GM20000 (cell line): ENCODE measurements around the gene RCOR1.

Source experiments
- DNase-seq: peaks from one replicate; pipeline ENCODE4 v3.0.0; 2012; ENCODE audit warnings: low spot score
- CTCF ChIP-seq: IDR thresholded peaks from 2 replicates; pipeline ENCODE4 v1.5.1; 2012; ENCODE audit warnings: mild to moderate bottlenecking, control low read depth; ENCODE audit errors: extremely low read depth, missing control alignments

RCOR1 gene

GRCh38 chr14:102691763-102692162, 99.3 kb downstream of the RCOR1 start:
- DNase-seq: no peak
- no peak for TF ChIP-seq CTCF

- DNase-seq: no peak
- TF ChIP-seq CTCF: no peak
Observed at GRCh38 chr14:102692334-102692733, 99.9 kb downstream of the RCOR1 start.

- no peak for TF ChIP-seq CTCF
- no peak for DNase-seq
Observed at GRCh38 chr14:102693006-102693755, 100.7 kb downstream of the RCOR1 start.

GRCh38 chr14:102694530-102695166, 102.2 kb downstream of the RCOR1 start:
- peak; percentile 70 for DNase-seq
- TF ChIP-seq CTCF: peak; percentile 15

GRCh38 chr14:102695167-102695555, 102.7 kb downstream of the RCOR1 start:
- no peak for TF ChIP-seq CTCF

GRCh38 chr14:102696332-102696731, 103.9 kb downstream of the RCOR1 start:
- DNase-seq: no peak
- TF ChIP-seq CTCF: no peak

More at GRCh38 chr14:102695167-102695555, 102.7 kb downstream of the RCOR1 start:
- DNase-seq: no peak

- no peak for TF ChIP-seq CTCF
- no peak for DNase-seq
Observed at GRCh38 chr14:102696856-102697495, 104.5 kb downstream of the RCOR1 start.
